ENCODE data around the gene KNDC1.
"Not testable (repeated sequence)": the region's sequence is repeated elsewhere in the genome, so short reads cannot be mapped to it uniquely, and the experiment has no call there.

KNDC1 gene

GRCh38 chr10:133131734-133132472, 28.1 kb upstream of the KNDC1 start:
- ChIA-PET CTCF (no interaction called here), POLR2A (no interaction called here)
- DNase-seq (ENCODE audit: low read depth, low spot score): no peak

GRCh38 chr10:133132473-133133291, 27.3 kb upstream of the KNDC1 start:
- no peak for DNase-seq (ENCODE audit: low read depth, low spot score)
- H3K4me3 ChIP-seq (ENCODE audit: low read depth, low read length): no peak overlapping the region
- ChIA-PET CTCF (no interaction called here), POLR2A (no interaction called here)
- no peak for TF ChIP-seq CTCF (IDR thresholded peaks at IDR 0.05; ENCODE audit: insufficient read depth, low read length, missing control alignments)

More at GRCh38 chr10:133131734-133132472, 28.1 kb upstream of the KNDC1 start:
- TF ChIP-seq CTCF (IDR thresholded peaks at IDR 0.05; ENCODE audit: insufficient read depth, low read length, missing control alignments): no peak
- H3K4me3 ChIP-seq (ENCODE audit: low read depth, low read length): no peak overlapping the region

- TF ChIP-seq CTCF (IDR thresholded peaks at IDR 0.05; ENCODE audit: insufficient read depth, low read length, missing control alignments): no peak
- CTCF ChIA-PET: interaction anchor here (1.2 to 2.0 kb wide), 2 partner anchors 9 to 13 kb away, joined by 3 to 7 read pairs; no protein-coding TSS in a partner anchor
- POLR2A ChIA-PET: no interaction called here
- no peak for DNase-seq (ENCODE audit: low read depth, low spot score)
- H3K4me3 ChIP-seq (ENCODE audit: low read depth, low read length): no peak overlapping the region
Measured at GRCh38 chr10:133133471-133134231, 26.4 kb upstream of the KNDC1 start.

GRCh38 chr10:133134411-133135115, 25.5 kb upstream of the KNDC1 start:
- no peak overlapping the region for H3K4me3 ChIP-seq (ENCODE audit: low read depth, low read length)
- ChIA-PET CTCF (interaction anchor here (1.2 to 2.0 kb wide), 2 partner anchors 10 to 12 kb away, joined by 3 to 7 read pairs; no protein-coding TSS in a partner anchor), POLR2A (no interaction called here)
- no peak for DNase-seq (ENCODE audit: low read depth, low spot score)
- TF ChIP-seq CTCF (IDR thresholded peaks at IDR 0.05; ENCODE audit: insufficient read depth, low read length, missing control alignments): no peak

GRCh38 chr10:133135116-133135465, 24.9 kb upstream of the KNDC1 start:
- ChIA-PET CTCF (interaction anchor here (2.0 kb wide), 1 partner anchor 10 kb away, joined by 7 read pairs; no protein-coding TSS in a partner anchor), POLR2A (no interaction called here)
- no peak for DNase-seq (ENCODE audit: low read depth, low spot score)
- no peak overlapping the region for H3K4me3 ChIP-seq (ENCODE audit: low read depth, low read length)
- no peak for TF ChIP-seq CTCF (IDR thresholded peaks at IDR 0.05; ENCODE audit: insufficient read depth, low read length, missing control alignments)

- DNase-seq (ENCODE audit: low read depth, low spot score); POLR2A ChIA-PET; H3K4me3 ChIP-seq (ENCODE audit: low read depth, low read length); CTCF ChIA-PET: not testable (repeated sequence)
Measured at GRCh38 chr10:133137486-133138145, 22.4 kb upstream of the KNDC1 start.
